GM18517 (cell line): ENCODE results near the gene WWP2.
"Not testable (repeated sequence)": the region's sequence is repeated elsewhere in the genome, so short reads cannot be mapped to it uniquely, and the experiment has no call there.

Source experiments
- ATAC-seq: cut with Tn5 transposase; IDR thresholded peaks from one replicate; pipeline ENCODE4 v1.9.1; 2021; ENCODE audit warnings: mild to moderate bottlenecking, moderate library complexity; ENCODE audit not compliant: unreplicated experiment

Gene WWP2

DNA sequence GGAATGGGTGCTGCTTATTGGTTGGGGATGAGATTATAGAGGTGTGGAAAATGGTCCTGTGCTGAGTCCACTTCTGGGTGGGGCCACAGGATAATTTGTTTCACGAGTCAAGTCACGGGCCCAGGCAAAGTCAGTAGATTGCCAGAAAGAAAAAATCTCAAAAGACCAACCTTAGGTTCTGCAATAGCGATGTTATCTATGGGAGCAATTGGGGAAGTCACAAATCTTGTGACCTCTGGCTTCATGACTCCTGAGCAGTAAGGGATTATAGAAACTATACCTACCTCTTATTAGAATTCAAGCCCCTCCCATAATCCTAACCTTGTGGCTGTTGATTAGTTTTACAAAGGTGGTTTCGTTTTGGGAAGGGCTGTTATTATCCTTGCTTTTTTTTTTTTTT is 31.4 kb downstream of the WWP2 start:
- no peak for ATAC-seq

DNA sequence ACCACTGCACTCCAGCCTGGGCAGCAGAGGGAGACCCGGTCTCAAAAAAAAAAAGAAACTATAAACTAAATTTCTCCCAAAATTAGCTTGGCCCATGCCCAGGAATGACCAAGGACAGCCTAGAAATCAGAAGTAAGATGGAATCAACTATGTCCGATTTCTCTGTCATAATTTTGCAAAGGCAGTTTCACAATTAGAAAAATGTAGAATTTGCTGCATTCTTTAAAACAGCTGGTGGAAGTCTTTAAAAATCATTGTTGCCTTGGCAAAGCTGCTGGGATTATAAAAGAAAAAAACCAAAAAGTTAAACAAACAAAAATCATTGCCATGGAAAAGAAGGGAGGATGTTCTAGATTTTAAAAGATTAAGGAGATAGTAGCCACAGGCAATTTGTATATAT is 32.4 kb downstream of the WWP2 start:
- no peak for ATAC-seq

DNA sequence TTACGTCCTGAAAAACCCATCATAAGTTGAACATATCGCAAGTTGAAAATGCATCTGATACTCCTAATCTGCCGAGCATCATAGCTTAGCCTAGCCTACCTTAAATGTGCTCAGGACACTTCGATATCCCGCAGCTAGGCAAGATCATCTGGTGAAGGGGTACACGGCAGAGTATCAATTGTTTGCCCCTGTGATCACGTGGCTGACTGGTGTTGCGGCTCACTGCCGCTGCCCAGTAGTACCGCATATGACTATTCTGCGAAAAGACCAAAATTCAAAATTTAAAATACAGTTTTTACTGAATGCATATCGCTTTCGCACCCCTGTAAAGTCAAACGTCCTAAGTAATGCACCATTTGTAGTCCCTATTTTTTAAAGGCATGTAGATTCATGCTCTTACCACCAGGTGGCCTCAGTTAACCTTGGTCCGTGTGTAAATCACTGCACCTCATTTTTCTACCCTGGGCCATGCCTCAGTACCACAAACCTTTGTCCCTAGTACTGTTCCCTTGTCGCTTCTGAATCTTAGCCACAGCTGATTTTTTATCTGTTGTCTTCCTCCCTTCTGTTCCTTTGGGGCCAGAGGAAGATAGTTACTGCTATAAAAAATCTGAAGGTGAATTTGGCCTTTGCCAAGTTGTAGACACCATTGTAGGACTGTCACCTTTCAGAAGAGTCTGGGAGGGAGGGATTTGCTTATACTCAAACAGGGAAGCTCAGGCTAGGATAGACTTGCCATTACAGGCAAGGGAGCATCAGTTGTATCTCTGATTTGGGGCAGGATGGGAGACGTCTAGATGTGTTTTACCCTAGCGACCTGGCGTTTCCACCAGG is 34.4 kb downstream of the WWP2 start:
- no peak for ATAC-seq

DNA sequence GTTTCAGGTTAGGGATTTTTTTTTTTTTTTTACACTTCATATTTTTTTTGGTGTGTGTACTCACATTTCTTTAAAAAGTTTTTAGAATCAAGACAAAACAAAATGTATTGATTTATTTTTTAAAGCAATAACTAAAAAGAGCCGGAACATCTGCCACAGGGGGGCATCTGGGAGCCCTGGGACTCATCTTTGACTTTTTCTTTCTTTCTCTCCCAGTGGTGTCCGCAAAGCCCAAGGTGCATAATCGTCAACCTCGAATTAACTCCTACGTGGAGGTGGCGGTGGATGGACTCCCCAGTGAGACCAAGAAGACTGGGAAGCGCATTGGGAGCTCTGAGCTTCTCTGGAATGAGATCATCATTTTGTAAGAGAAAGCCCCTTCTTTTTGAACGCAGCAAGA is 36.3 kb downstream of the WWP2 start:
- ATAC-seq, result no peak

DNA sequence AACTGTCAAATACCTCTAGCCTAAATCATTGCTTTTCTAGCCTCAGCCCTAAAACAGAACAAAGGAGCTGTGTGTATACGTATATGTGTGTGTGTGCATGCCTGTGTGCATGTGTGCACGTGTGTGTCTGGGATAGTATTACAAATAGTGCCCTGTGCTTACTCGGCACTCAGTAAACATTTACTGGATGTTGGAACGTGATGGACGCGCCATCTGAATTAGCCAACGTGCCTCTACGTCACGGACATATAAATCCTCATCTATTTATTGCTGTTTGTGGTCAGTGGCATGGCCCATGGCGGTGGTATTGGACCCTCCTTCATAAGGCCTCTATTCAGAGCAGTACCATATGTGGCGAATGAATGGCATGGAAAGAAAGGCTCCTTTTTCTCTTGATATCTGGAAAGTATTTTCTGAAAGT is 37.5 kb downstream of the WWP2 start:
- no peak for ATAC-seq

DNA sequence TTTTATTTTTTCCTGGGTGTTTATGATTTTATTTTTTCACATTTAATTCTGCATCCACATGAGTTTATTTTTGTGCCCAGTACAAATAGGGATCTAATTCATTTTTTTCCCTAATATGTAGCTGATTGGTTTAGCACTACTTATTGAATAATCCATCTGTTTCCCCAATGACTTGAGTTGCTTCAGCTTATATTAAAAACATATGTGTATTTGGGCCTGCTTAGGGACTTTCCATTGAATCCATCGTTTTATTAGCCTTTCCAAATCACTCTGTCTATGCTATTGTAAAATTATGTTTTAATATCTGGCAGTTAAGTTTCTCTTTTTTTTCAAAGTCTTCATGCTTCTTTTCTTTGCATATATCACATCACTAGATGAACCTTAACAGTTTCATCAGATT is 42.2 kb downstream of the WWP2 start:
- no peak for ATAC-seq

DNA sequence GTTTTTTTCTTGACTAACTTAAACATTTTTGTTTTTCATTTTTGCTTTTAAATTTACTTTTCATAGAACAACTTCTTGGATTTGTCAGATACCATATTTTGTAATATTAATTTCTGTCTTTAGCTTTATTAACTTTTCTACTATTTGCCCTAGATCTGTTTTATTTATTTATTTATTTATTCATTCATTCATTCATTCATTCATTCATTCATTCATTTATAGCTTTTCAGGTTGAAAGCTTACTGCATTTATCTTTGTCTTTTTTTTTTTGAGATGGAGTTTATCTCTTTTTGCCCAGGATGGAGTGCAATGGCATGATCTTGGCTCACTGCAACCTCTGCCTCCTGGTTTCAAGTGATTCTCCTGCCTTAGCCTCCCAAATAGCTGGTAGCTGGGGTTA is 44.6 kb downstream of the WWP2 start:
- not testable (repeated sequence) for ATAC-seq

DNA sequence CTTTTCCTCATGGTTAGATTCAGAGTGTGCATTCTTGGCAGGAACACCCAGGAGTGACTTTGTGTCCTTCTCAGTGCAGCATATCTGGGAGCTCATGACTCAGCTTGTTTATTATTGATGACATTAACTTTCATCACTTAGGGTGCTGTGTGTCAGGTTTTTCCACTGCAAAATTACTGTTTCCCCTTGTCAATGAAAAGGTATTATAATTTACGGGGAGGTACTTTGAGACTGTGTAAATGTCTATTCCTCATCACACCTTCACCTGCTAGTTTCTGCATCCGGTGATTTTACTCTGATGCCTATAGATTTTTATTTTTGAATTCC is 50.5 kb downstream of the WWP2 start:
- ATAC-seq, result no peak

DNA sequence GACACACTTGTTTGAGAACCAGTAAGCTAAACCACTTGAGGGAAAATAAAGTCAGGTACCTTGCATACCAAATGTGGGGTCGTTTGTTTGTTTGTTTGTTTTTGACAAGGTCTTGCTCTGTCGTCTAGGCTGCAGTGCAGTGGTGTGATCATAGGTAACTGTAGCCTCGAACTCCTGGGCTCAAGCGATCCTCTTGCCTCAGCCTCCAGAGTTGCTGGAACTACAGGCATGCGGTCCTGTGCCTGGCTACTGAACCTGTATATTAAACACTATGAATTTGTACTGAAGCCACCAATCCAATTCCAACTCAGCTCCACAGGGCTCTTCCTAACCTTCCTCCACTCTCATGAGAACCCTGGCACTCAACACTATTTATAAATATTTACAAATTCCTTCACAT is 51.9 kb downstream of the WWP2 start:
- ATAC-seq, result no peak

DNA sequence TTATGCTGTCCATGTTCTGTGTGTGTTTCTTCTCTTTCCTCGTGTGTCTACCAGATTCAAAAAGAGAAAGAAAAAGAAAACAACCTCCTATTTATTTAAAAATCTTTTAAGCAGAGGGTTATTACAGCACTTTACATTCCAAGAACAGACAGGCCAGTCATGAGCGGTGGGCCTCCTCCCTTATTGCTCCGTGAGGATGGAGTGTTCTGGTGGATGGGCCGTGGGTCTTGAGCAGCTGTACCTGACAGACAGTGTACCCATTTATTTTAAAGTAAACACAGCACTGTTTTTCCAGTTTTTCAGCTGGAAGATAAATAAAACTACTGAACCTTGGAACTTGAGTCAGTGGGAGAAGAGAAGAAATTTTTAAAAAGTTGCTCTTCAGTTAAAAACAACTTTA is 52.4 kb downstream of the WWP2 start:
- no peak for ATAC-seq

DNA sequence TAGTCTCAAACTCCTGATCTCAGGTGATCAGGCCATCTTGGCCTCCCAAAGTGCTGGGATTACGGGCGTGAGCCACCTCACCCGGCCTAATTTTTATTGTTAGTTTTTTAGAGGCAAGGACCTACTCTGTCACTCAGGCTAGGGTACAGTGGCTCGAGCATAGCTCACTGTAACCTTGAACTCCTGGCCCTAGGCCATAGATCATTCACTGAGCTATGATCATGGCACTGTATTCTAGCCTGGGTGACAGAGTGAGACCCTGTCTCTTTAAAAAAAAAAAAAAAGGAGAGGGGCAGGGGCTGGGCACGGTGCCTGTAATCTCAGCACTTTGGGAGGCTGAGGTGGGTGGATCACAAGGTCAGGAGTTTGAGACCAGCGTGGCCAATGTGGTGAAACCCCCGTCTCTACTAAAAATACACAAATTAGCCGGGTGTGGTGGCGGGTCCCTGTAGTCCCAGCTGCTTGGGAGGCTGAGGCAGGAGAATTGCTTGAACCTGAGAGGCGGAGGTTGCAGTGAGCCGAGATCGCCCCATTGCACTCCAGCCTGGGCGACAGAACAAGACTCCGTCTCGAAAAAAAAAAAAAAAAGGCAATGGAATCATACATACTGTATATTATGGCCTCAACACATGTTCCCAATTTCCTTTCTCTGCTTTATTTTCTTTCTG is 53.2 kb downstream of the WWP2 start:
- not testable (repeated sequence) for ATAC-seq

DNA sequence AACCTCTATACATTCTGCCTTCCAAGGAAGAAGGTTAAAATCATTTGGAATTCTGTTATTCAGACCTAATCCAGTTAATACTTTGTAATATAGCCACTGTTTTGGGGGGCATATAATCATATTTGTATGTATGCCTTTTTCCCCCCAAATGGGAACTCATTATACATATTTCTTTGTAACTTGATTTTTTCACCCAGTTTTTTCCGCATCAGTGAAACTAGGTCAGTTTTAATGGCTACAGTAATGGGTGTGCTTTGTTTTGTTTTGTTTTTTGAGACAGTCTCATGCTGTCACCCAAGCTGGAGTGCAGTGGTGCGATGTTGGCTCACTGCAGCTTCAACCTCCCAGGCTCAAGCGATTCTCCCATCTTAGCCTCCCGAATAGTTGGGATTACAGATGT is 54.9 kb downstream of the WWP2 start:
- ATAC-seq, result no peak

DNA sequence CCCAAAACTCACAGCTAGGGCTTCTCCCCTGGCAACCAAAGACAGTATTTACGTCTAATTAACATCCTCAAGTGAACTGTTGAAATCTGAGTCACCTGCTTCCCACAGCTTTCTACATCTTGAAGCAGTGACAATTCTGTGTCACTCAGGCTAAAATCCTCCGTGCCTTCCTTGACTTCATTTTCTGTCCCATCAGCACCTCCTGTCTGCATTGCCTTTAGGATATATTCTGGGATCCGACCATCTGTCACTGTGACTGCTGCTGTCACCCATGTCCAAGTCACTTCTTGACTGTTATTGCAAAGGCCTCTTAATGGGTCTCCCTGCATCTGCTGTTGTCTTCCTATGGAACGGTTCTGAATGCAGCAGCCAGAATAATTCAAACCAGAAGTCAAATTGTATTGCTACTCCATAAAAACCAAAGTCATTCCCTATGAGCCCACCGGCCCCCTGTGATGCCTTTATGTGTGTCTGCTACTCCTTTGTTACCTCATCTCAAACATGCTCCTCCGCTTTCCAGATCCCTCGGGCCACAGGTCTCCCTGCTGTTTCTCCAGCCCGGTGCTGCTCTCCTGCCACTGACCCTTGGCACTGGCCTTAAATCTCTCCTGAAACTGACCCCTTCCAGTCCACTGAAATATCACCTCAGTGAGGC is 56.9 kb downstream of the WWP2 start:
- ATAC-seq, result no peak

DNA sequence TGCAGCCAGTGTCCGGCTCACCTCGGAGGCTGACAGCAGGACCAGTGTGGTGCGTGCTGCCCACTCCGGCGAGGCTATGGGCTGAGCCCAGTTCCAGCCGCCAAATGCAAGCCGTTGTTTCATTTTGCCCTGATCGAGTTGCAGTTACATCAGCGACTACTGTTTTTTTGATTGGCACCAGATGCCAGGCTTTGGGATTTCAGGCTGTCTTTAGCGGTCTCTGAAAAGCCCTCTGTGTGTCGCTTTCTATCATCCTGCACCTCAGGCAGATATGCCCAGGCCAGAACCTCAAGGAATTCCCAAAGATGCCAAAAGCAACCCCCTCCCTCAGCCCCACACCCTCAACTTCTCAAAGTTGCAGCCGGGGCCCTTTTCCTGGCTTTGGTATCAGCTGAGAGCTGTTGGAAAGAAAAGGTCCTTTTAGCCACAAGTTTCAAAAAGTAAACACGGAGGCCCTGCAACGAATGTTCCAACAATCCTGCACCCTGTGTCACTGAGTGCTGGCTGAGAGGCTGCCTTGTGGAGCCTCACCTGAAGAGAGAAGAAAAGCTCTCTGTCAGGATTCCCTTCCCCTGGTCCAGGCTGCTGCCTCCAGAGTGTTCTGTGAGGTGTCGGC is 58.9 kb downstream of the WWP2 start:
- no peak for ATAC-seq

DNA sequence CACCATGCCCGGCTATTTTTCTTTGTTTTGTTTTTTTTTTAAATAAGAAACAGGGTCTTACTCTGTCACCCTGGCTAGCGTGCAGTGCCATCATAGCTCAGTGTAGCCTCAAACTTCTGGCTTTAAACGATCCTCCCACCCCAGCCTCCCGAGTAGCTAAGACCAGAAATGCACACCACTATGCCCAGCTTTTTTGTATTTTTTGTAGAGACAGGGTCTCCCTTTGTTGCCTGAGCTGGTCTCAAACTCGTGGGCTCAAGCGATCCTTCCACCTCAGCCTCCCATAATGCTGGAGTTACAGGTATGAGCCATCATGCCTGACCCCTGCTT is 59.7 kb downstream of the WWP2 start:
- ATAC-seq, result no peak

DNA sequence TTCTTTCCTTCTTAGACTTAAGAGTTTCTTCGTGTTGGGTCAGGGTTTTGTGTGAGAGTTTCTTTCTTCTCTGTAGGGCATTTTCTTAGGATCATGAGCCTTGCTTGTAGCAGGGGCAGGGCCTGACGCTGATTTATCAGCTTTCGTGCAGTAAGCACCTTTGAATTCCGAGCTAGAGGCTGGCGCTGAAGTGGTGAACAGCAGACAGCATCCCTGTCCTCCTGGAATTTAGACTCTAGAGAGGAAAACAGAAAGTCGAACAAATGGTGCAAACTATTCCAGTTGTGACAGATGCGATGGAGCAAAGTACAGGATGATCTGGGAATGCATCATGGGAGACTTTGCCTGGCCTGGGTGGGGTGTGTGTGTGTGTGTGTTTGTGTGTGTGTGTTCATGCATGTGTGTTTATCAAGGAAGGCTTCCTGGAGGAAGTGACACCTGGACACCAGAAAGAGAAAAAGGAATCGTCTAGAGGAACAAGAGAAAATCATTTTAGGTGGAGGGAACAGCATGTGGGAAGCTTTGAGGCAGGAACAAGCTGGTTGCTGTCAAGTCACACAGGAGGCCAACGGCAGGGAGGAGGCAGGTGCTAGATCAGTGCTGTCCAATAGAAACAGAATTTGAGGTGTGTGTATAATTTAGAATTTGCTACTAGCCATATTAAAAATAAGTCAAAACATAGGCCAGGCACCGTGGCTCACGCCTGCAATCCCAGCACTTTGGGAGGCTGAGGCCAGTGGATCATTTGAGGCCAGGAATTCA is 60.2 kb downstream of the WWP2 start:
- ATAC-seq, result no peak

DNA sequence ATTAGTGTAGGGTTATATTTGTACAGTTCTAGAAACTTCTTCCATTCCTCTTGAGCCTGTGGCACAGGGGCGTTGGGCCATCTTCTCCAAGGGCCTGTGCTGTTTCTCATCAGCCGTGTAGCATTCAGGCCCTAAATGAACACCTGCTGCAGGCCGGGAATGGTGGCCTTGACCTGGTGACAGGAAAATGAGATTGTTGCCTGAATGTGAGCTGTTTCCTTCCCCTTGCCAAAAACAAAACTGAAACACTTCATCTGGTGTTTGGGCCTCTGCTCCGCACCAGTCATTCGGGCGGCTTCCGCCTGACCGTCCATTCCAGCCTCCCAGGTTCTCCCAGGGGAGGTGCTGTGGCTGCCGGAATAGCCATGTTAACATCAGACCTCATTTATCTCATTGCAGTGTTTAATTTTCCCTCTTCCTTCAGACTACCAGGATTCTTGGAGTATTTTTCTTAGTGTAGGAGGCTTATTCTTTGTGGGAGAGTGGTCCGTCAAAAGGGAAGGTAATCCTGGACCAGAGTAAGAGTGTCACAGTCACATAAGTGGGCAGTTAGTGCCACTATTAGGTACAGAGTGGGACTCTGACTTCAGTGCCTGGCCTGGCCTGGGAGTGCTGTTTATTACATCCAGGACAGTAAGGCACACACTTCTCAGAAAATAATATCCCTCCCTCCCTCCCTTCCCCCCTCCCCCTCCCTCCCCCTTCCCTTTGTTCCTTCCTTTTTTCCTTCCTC is 61.9 kb downstream of the WWP2 start:
- ATAC-seq, result peak; percentile 75

DNA sequence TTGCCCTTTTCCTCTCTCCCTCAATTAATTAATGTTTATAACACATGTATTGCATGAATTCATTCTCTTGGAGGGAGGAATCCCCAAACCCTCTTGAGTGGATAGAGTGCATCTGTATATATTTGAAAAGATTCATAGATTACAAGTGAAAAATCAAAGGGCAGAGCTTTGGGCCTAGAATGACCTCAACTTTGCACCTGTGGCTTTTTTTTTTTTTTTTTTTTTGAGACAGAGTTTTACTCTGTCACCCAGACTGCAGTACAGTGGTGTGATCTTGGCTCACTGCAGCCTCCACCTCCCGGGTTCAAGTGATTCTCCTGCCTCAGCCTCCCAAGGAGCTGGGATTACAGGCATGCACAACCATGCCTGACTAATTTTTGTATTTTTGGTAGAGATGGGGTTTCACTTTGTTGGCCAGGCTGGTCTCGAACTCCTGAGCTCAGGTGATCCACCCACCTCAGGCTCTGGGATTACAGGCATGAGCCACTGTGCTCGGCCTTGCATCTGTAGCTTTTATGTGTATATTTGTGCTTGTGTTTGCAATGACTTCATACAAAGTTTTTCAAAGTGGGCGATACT is 62.5 kb downstream of the WWP2 start:
- not testable (repeated sequence) for ATAC-seq

DNA sequence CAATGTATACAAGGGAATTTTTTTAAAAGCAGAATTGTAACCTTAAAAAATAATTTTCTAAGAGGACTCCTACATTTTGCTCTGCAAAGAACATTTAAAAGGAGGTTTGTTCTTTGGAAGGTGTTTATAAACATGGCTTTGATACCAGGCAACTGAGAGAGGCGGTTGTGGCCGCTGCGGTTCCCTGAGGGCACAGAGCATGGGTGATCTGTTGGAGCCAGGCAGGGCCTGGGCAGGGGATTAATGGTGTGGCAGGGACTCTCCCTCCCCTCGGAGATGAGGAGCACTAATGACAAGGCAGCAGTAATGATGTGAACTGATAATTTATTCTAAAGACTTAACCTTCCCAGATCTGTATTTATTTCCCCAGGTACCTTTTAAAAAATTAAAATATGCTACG is 65.4 kb downstream of the WWP2 start:
- no peak for ATAC-seq

DNA sequence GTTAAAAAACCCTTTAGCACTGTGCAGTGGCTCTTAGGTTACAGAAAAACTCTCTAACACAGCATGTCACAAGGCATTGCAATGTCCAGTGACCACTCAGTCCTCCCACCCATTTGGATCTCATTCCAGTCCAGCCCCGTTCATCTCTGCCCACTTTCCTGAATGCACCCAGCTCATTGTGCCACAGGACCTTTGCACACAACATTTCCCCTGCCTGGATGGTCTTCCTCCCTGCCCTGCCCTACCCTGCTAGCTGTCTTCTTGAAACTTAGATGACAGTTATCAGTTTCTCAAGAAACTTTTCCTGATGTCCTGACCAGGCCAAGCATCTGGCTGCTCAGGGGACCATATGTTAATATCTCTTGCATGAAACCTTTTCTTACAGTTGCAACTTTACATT is 67.2 kb downstream of the WWP2 start:
- ATAC-seq, result no peak
